Lower leg skin (tissue), 4 donors: ENCODE results near the gene SLC2A6. TPM values are rescaled to one million over a fixed set of nuclear protein-coding genes. Genes with fewer than 3 reads are reported as not detected.

ENCODE experiments used
- DNase-seq, 2 donors: peaks; one replicate each; pipeline ENCODE4 v3.0.0-alpha.2; 2019; ENCODE audit warnings: low spot score in 2 of 2
- H3K4me3 ChIP-seq: fragments of 200-600 bp; sonication (generic); 2 replicates; pipeline ENCODE4 v1.5.1; 2017; ENCODE audit warnings: mild to moderate bottlenecking, low read depth; ENCODE audit not compliant: poor library complexity, severe bottlenecking
- CTCF ChIP-seq, 3 donors: fragments of 450-650 bp; IDR thresholded peaks; one replicate each; pipeline ENCODE4 v1.5.1; 2016; ENCODE audit warnings: antibody characterized with exemption in 3 of 3, mild to moderate bottlenecking in 3 of 3, moderate library complexity in 2 of 3
- POLR2A ChIP-seq, 2 donors: fragments of 450-650 bp; IDR thresholded peaks; one replicate each; pipeline ENCODE4 v1.6.1; 2016 to 2017; ENCODE audit warnings: antibody characterized with exemption in 2 of 2, mild to moderate bottlenecking in 1 of 2, moderate library complexity in 1 of 2
- WGBS, 2 donors: methylation state at CpG; one replicate each; pipeline ENCODE4 v1.1.5; 2018; 5-methylcytosine and 5-hydroxymethylcytosine counted together
- intact Hi-C: fragments of 100-400 bp; cut with DNase I; formaldehyde crosslinking; loops from one replicate; pipeline ENCODE4 v1.15.0; 2023; ENCODE audit warnings: low total_unique reads
- total RNA-seq, 4 donors: library from RNA; depleted of rRNA; stranded (reverse); fragments of >200 nt; gene quantifications; one replicate each; pipeline ENCODE4 v1.1.0, GENCODE V29; 2016

The SLC2A6 gene
- total RNA-seq, 4 donors from 2014 or later = 0.54 to 1.0 TPM; not detected in 2

- intact Hi-C loops = no loop called here
- TF ChIP-seq POLR2A (IDR thresholded peaks at IDR 0.05) (no peak), CTCF (IDR thresholded peaks at IDR 0.05) (no peak)
- no peak for DNase-seq
- H3K4me3 ChIP-seq = no peak overlapping the region
- WGBS, 2 donors = 73 to 76% methylated on average over 8 to 10 of the region's 11 CpGs
Observed at GRCh38 chr9:133426011-133426410, 52.9 kb downstream of the SLC2A6 start.

DNA sequence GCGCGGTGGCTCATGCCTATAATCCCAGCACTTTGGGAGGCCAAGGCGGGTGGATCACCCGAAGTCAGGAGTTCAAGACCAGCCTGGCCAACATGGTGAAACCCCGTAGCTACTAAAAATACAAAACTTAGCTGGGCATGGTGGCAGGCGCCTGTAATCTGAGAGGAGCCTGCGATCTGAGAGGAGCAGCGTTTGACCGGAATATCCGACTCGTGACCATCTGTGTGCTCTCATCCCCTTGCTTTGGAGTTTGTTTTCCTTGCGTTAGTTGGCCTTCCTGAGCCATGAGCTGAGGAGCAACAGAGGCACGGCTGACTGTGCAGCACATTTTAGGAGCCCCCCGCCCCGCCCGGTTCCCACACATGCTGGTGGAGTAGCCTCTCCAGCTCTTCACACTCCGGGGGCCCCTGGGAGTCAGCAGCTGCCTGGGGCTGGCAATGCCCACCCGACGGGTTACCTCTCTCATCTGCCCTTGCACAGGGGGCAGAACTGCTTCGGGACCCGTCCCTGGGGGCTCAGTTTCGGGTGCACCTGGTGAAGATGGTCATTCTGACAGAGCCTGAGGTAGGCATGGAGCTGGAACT lies 53.8 kb downstream of the SLC2A6 start:
- intact Hi-C loops = no loop called here

GRCh38 chr9:133424187-133424586 lies 54.7 kb downstream of the SLC2A6 start:
- no peak for TF ChIP-seq POLR2A (IDR thresholded peaks at IDR 0.05)
- TF ChIP-seq CTCF (IDR thresholded peaks at IDR 0.05) = no peak
- 95 to 96% methylated on average over 10 to 12 of the region's 12 CpGs for WGBS, 2 donors
- no peak overlapping the region for H3K4me3 ChIP-seq
- intact Hi-C loops = no loop called here
- DNase-seq = no peak

More for the DNA sequence above, 53.8 kb downstream of the SLC2A6 start:
- TF ChIP-seq CTCF (IDR thresholded peaks at IDR 0.05) = no peak
- no peak for TF ChIP-seq POLR2A (IDR thresholded peaks at IDR 0.05)
- 85 to 95% methylated on average over 21 to 22 of the region's 22 CpGs for WGBS, 2 donors
- no peak for DNase-seq
- no peak overlapping the region for H3K4me3 ChIP-seq

DNA sequence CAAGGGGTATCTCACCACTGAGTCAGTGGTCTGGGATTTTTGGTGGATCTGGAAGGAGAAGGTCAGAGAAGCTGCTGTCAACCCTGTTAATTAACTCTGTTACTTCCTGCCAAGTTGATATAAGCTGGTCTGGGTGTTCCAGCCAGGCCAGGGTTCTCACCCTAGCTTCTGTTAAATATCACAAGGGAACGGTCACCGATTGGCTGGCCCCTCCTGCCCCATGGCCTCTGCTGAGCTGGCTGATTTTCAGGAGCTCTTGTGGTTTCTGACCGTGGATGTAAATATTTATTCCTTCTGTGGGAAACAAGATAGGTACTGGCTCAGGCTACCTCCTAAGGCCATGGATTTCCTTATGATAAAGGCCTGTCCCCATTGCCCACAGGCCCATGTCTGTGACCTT lies 55.7 kb downstream of the SLC2A6 start:
- intact Hi-C loops = no loop called here
- 79% methylated on average over 3 of the region's 3 CpGs for WGBS, 2 donors
- no peak overlapping the region for H3K4me3 ChIP-seq
- DNase-seq = no peak
- no peak for TF ChIP-seq CTCF (IDR thresholded peaks at IDR 0.05)
- TF ChIP-seq POLR2A (IDR thresholded peaks at IDR 0.05) = no peak

- intact Hi-C loops = no loop called here
- 52 to 63% methylated on average over 23 of the region's 23 CpGs for WGBS, 2 donors
- TF ChIP-seq CTCF (IDR thresholded peaks at IDR 0.05) (no peak), POLR2A (IDR thresholded peaks at IDR 0.05) (no peak)
- no peak for DNase-seq
- H3K4me3 ChIP-seq = no peak within 1 kb of the TSS
Observed at GRCh38 chr9:133421615-133422542, 57.0 kb downstream of the SLC2A6 start, which contains the start of gene ADAMTS13. ADAMTS13 (plus strand) TSS chr9:133422367; CDS start chr9:133422444, 77 bp downstream.

Other genes starting within 250 kb of the SLC2A6 start
- gene ABO, start 203.9 kb downstream of the SLC2A6 start, total RNA-seq = 10 to 100 TPM in 2 of 4 donors, 1 to 10 TPM in 2; 1.4 to 18.4 (median 11.5) TPM
- gene SURF6, start 142.9 kb downstream of the SLC2A6 start, total RNA-seq = 10 to 100 TPM; 21.7 to 37.4 (median 27.4) TPM
- 10 to 100 TPM; 12.3 to 31.1 (median 26.9) TPM for gene MED22, start 131.0 kb downstream of the SLC2A6 start, total RNA-seq
- 1,000 to 10,000 TPM; 2,005 to 2,991 (median 2,631) TPM for gene RPL7A, start 130.9 kb downstream of the SLC2A6 start, total RNA-seq
- gene SURF1, start 122.6 kb downstream of the SLC2A6 start, total RNA-seq = 10 to 100 TPM; 20.1 to 54.3 (median 36.3) TPM
- 10 to 100 TPM; 31.2 to 40.7 (median 35.4) TPM for gene SURF2, start 122.5 kb downstream of the SLC2A6 start, total RNA-seq
- gene SURF4, start 103.0 kb downstream of the SLC2A6 start, total RNA-seq = 100 to 1,000 TPM in 2 of 4 donors, 10 to 100 TPM in 2; 84.2 to 114 (median 100) TPM
- 1 to 10 TPM in 2 of 4 donors, under 1 TPM in 1, not detected in 1; 0.54 to 7.0 (median 3.7) TPM for gene STKLD1, start 102.7 kb downstream of the SLC2A6 start, total RNA-seq
- gene REXO4, start 61.1 kb downstream of the SLC2A6 start, total RNA-seq = 10 to 100 TPM; 18.8 to 26.5 (median 24.6) TPM
- gene ADAMTS13, start 56.7 kb downstream of the SLC2A6 start, total RNA-seq = 1 to 10 TPM; 1.1 to 2.7 (median 1.8) TPM
- 10 to 100 TPM in 1 of 4 donors, 1 to 10 TPM in 3; 4.1 to 10.6 (median 8.0) TPM for gene CACFD1, start 19.1 kb downstream of the SLC2A6 start, total RNA-seq
- gene MYMK, start 45.9 kb upstream of the SLC2A6 start, total RNA-seq = not detected
- 1 to 10 TPM in 1 of 4 donors, under 1 TPM in 2, not detected in 1; 0.08 to 1.5 (median 0.32) TPM for gene ADAMTSL2, start 55.6 kb upstream of the SLC2A6 start, total RNA-seq
- not detected for gene FAM163B, start 130.3 kb upstream of the SLC2A6 start, total RNA-seq
- under 1 TPM in 1 of 4 donors, not detected in 3; 0.06 TPM for gene DBH, start 157.3 kb upstream of the SLC2A6 start, total RNA-seq